ENCODE data around the gene COL15A1.

GRCh38 chr9:98951967-98952366 lies 8.3 kb downstream of the COL15A1 start:
- TF ChIP-seq CTCF (IDR thresholded peaks at IDR 0.05) (no peak), POLR2A (IDR thresholded peaks at IDR 0.05) (no peak)

All from Peyer's patch (tissue), 4 donors.